Right lobe of liver (tissue), 6 donors: ENCODE data around the gene ACTN1. TPM values are rescaled to one million over a fixed set of nuclear protein-coding genes. Genes with fewer than 3 reads are reported as not detected.

Experiments
- ATAC-seq, 4 donors: fragments of 200-7000 bp; cut with Tn5 transposase; one replicate each; pipeline ENCODE4 v1.9.1; 2020; ENCODE audit warnings: mild to moderate bottlenecking in 4 of 4, moderate library complexity in 4 of 4
- DNase-seq, 3 donors: peaks; one replicate each; pipeline ENCODE4 v3.0.0-alpha.2; 2020
- H3K27ac ChIP-seq, 3 donors: fragments of 200-600 bp; one replicate each; pipeline ENCODE4 v1.8.0; 2022
- H3K27me3 ChIP-seq, 2 donors: fragments of 200-600 bp; one replicate each; pipeline ENCODE4 v1.8.0; 2022
- H3K36me3 ChIP-seq, 4 donors: fragments of 200-600 bp; sonication (generic) in 1 of 4; one replicate each; pipeline versions ENCODE4 v1.5.1 to v1.8.0; 2017 to 2022; ENCODE audit warnings: control low read depth in 1 of 4
- H3K4me1 ChIP-seq, 4 donors: fragments of 200-600 bp; sonication (generic) in 1 of 4; one replicate each; pipeline versions ENCODE4 v1.5.1 to v1.8.0; 2017 to 2022; ENCODE audit warnings: control low read depth in 1 of 4
- H3K4me3 ChIP-seq, 3 donors: fragments of 200-600 bp; one replicate each; pipeline ENCODE4 v1.8.0; 2022
- H3K9me3 ChIP-seq, 4 donors: fragments of 200-600 bp; sonication (generic) in 1 of 4; one replicate each; pipeline versions ENCODE4 v1.5.1 to v1.8.0; 2017 to 2022; ENCODE audit warnings: control low read depth in 1 of 4
- CTCF ChIP-seq, 4 donors: fragments of 200-600 bp in 3 of 4; fragments of 450-650 bp in 1 of 4; IDR thresholded peaks; one replicate each; pipeline versions ENCODE4 v1.5.1 to v1.8.0; 2016 to 2022; ENCODE audit warnings: antibody characterized with exemption in 4 of 4, mild to moderate bottlenecking in 2 of 4
- POLR2A ChIP-seq: fragments of 450-650 bp; IDR thresholded peaks from one replicate; pipeline ENCODE4 v1.6.1; 2017; ENCODE audit warnings: antibody characterized with exemption, mild to moderate bottlenecking
- WGBS: methylation state at CpG from one replicate; pipeline ENCODE4 v1.1.6; 2018; ENCODE audit warnings: low coverage, low lambda C conversion rate; ENCODE audit not compliant: insufficient coverage; ENCODE audit errors: missing lambda C conversion rate; 5-methylcytosine and 5-hydroxymethylcytosine counted together
- intact Hi-C, 2 donors: fragments of 100-400 bp; cut with DNase I; formaldehyde crosslinking; loops; one replicate each; pipeline versions ENCODE4 v1.11.2 to v1.14.1; 2022
- total RNA-seq, 6 experiments: library from RNA; depleted of rRNA in 2 of 6; stranded (reverse); fragments of >200 nt in 2 of 6; fragmentation: NEBNext Ultra II Directional in 3 of 6; extraction: Animal tissue kit (Norgen Biotek cat#: 25700) in 3 of 6; gene quantifications; one replicate each; pipeline versions ENCODE4 v1.1.0 to v1.2.4, GENCODE V29; 2016 to 2023
- donor health status: DM: no; HTN: yes; CAD: no.
- donor health status: DM: no; HTN: no; CAD: no.
- donor health status: DM: no; HTN: no; CAD: no.
- donor health status: DM: no; HTN: yes; CAD: no.
- donor health status: DM: no; HTN: yes; CAD: no.

Gene ACTN1
- total RNA-seq, 6 experiments from 2014 or later: 53.1 to 145 (median 100) TPM

- no peaks in the 10 kb centered on the region for H3K4me1 ChIP-seq
- 80% methylated on average over 3 of the region's 6 CpGs for WGBS
- H3K4me3 ChIP-seq: no peak overlapping the region
- no peaks in the 10 kb centered on the region for H3K27me3 ChIP-seq
- no peak overlapping the region for H3K27ac ChIP-seq
- DNase-seq (no peak), ATAC-seq (peak in 3 of 4 donors; percentile 13 to 29 (median 17))
- intact Hi-C loops: no loop called here
- peaks cover 0 to 64% (median 35%) of the 10 kb centered on the region in 4 donors for H3K36me3 ChIP-seq
- no peak for TF ChIP-seq POLR2A
- TF ChIP-seq CTCF (IDR thresholded peaks at IDR 0.05): no peak
- H3K9me3 ChIP-seq: no peaks in the 10 kb centered on the region
Observed at GRCh38 chr14:68894123-68894522, 85.0 kb downstream of the ACTN1 start.

GRCh38 chr14:68893566-68893965, 85.5 kb downstream of the ACTN1 start:
- no CpG with 5 or more reads among the region's 8 CpGs for WGBS
- intact Hi-C loops: no loop called here

GRCh38 chr14:68892961-68893360, 86.1 kb downstream of the ACTN1 start:
- ATAC-seq (no peak), DNase-seq (no peak)
- no peak for TF ChIP-seq CTCF (IDR thresholded peaks at IDR 0.05)
- TF ChIP-seq POLR2A: no peak
- no peaks in the 10 kb centered on the region for H3K9me3 ChIP-seq
- H3K36me3 ChIP-seq: peaks cover 0 to 74% (median 40%) of the 10 kb centered on the region in 4 donors
- no peaks in the 10 kb centered on the region for H3K27me3 ChIP-seq
- H3K4me3 ChIP-seq: no peak overlapping the region
- WGBS: 80% methylated on average over 1 of the region's 6 CpGs
- H3K27ac ChIP-seq: no peak overlapping the region
- intact Hi-C loops: no loop called here
- H3K4me1 ChIP-seq: no peaks in the 10 kb centered on the region

More at GRCh38 chr14:68893566-68893965, 85.5 kb downstream of the ACTN1 start:
- ATAC-seq (no peak), DNase-seq (no peak)
- H3K36me3 ChIP-seq: peaks cover 0 to 68% (median 39%) of the 10 kb centered on the region in 4 donors
- H3K4me3 ChIP-seq: no peak overlapping the region
- H3K27me3 ChIP-seq: no peaks in the 10 kb centered on the region
- no peak overlapping the region for H3K27ac ChIP-seq
- no peaks in the 10 kb centered on the region for H3K9me3 ChIP-seq
- TF ChIP-seq POLR2A (no peak), CTCF (IDR thresholded peaks at IDR 0.05) (no peak)
- no peaks in the 10 kb centered on the region for H3K4me1 ChIP-seq

- Histone ChIP-seq H3K4me3 (no peak overlapping the region), H3K4me1 (no peaks in the 10 kb centered on the region), H3K27me3 (no peaks in the 10 kb centered on the region), H3K27ac (no peak overlapping the region), H3K36me3 (peaks cover 0 to 75% (median 36%) of the 10 kb centered on the region in 4 donors), H3K9me3 (no peaks in the 10 kb centered on the region)
- no peak for DNase-seq
- intact Hi-C loops: no loop called here
- WGBS: 86% methylated on average over 1 of the region's 21 CpGs
- ATAC-seq: no peak
- TF ChIP-seq POLR2A: no peak
Observed at GRCh38 chr14:68891851-68892660, 87.0 kb downstream of the ACTN1 start.

GRCh38 chr14:68890173-68890931, 88.8 kb downstream of the ACTN1 start:
- no peak for TF ChIP-seq POLR2A
- TF ChIP-seq CTCF (IDR thresholded peaks at IDR 0.05): no peak
- WGBS: 100% methylated on average over 2 of the region's 9 CpGs
- peaks cover 0 to 66% (median 36%) of the 10 kb centered on the region in 4 donors for H3K36me3 ChIP-seq
- H3K27me3 ChIP-seq: no peaks in the 10 kb centered on the region
- H3K27ac ChIP-seq: no peak overlapping the region
- no peak for DNase-seq
- ATAC-seq: no peak
- no peaks in the 10 kb centered on the region for H3K4me1 ChIP-seq
- no peak overlapping the region for H3K4me3 ChIP-seq
- intact Hi-C loops: no loop called here
- H3K9me3 ChIP-seq: no peaks in the 10 kb centered on the region
